ENCODE results near the gene CFAP68. TPM values are rescaled to one million over a fixed set of nuclear protein-coding genes. Genes with fewer than 3 reads are reported as not detected.

CFAP68 gene
- total and polyA plus RNA-seq, 9 of the 15 experiments (the other 6 are each of a cell fraction or from before 2014, with no cell fraction given), result 22.8 to 72.3 (median 52.5) TPM

- POLR2A ChIA-PET, result interaction anchor here (0.9 kb wide), 1 partner anchor 13 kb away, joined by 3 read pairs; no protein-coding TSS in a partner anchor
- no TSS peak for BruUV-seq (replicated peaks)
- Histone ChIP-seq H2AFZ (ENCODE audit: low read depth, low read length) (no peak overlapping the region), H3K4me2 (ENCODE audit: insufficient read depth, low read length) (no peak overlapping the region), H3K27ac (ENCODE audit: extremely low read depth, low read depth, low read length) (no peak overlapping the region), H3K9ac (ENCODE audit: insufficient read depth in 1 of 2, low read depth in 2 of 2, low read length in 2 of 2) (no peak overlapping the region), H3K36me3 (ENCODE audit: control insufficient read depth, insufficient read depth, low read length) (peaks cover 30% of the 10 kb centered on the region), H3K4me3 (no peak overlapping the region), H3K4me1 (replicated peaks in 1 of 2; ENCODE audit: control insufficient read depth in 2 of 2, insufficient read depth in 2 of 2, low read length in 2 of 2) (peaks cover 0 to 3% of the 10 kb centered on the region in 2 experiments; a peak in 2 of 5 replicates), H3K9me3 (replicated peaks; ENCODE audit: control insufficient read depth, insufficient read depth, low read depth, low read length) (no peaks in the 10 kb centered on the region), H3K79me2 (ENCODE audit: control insufficient read depth, insufficient read depth, low read length) (no peaks in the 10 kb centered on the region), H3K9me1 (ENCODE audit: control insufficient read depth, insufficient read depth, low read length) (no peaks in the 10 kb centered on the region), H4K20me1 (replicated peaks; ENCODE audit: control insufficient read depth, insufficient read depth, low read length) (no peaks in the 10 kb centered on the region), H3K27me3 (ENCODE audit: control insufficient read depth in 2 of 2, insufficient read depth in 2 of 2, low read length in 2 of 2) (no peaks in the 10 kb centered on the region)
- FAIRE-seq (no peak), ATAC-seq (no peak), DNase-seq (ENCODE audit: extremely low read depth in 1 of 4, low spot score in 3 of 4) (no peak)
- in situ Hi-C loops (cut with MboI), result no loop called here
- intact Hi-C loops (cut with micrococcal nuclease), result no loop called here
- TF ChIP-seq SMAD4 (CRISPR knock-in tag; conservative IDR thresholded peaks at IDR 0.05) (no peak), LEF1 (IDR thresholded peaks at IDR 0.05) (no peak), DMBX1 (CRISPR knock-in tag; IDR thresholded peaks at IDR 0.05; ENCODE audit: borderline replicate concordance) (no peak), ETS1 (conservative IDR thresholded peaks at IDR 0.05; ENCODE audit: control insufficient read depth, low read depth, low read length) (no peak), POU5F1 (IDR thresholded peaks at IDR 0.05; ENCODE audit: borderline replicate concordance, low read depth, low read length, partially characterized antibody) (no peak), CBX3 (IDR thresholded peaks at IDR 0.05; ENCODE audit: borderline replicate concordance in 1 of 2, low read length in 2 of 2) (no peak), ZBTB17 (CRISPR knock-in tag; IDR thresholded peaks at IDR 0.05) (no peak), CGGBP1 (CRISPR knock-in tag; IDR thresholded peaks at IDR 0.05) (no peak), MGA (IDR thresholded peaks at IDR 0.05) (no peak), ZNF3 (CRISPR knock-in tag; IDR thresholded peaks at IDR 0.05) (no peak), ZNF830 (CRISPR knock-in tag; IDR thresholded peaks at IDR 0.05) (no peak)
- CTCF ChIA-PET (ENCODE audit: low intra/inter-chr PET ratio), result no interaction called here
- 86% methylated on average over 5 of the region's 5 CpGs for WGBS (ENCODE audit: insufficient coverage, low coverage, missing lambda C conversion rate)
Measured at GRCh38 chr11:111838054-111838453, 41.3 kb upstream of the CFAP68 start.
